Activated CD4-positive, alpha-beta T cell treated with anti-CD3 and anti-CD28 coated beads, Interleukin-2, amount 50 U/mL, for 16 hours (primary cell): ENCODE measurements around the gene GPR78.
A peak's percentile ranks its signal among the peaks of the same experiment; 100 is the strongest.

ENCODE experiments used
- DNase-seq: peaks from one replicate; pipeline ENCODE4 v3.0.0-alpha.2; 2020

GPR78 gene

GRCh38 chr4:8547108-8547911 is 32.9 kb upstream of the GPR78 start:
- DNase-seq, result peak; percentile 16

GRCh38 chr4:8547912-8548730 is 32.1 kb upstream of the GPR78 start:
- no peak for DNase-seq

- DNase-seq, result no peak
Observed at GRCh38 chr4:8548731-8549351, 31.4 kb upstream of the GPR78 start.

- DNase-seq, result no peak
Observed at GRCh38 chr4:8549352-8549931, 30.8 kb upstream of the GPR78 start.

- no peak for DNase-seq
Observed at GRCh38 chr4:8550691-8551090, 29.5 kb upstream of the GPR78 start.

GRCh38 chr4:8552024-8552423 is 28.2 kb upstream of the GPR78 start:
- DNase-seq, result no peak

GRCh38 chr4:8552581-8553205 is 27.5 kb upstream of the GPR78 start:
- DNase-seq, result no peak

GRCh38 chr4:8553216-8553615 is 27.0 kb upstream of the GPR78 start:
- DNase-seq, result no peak

- no peak for DNase-seq
Observed at GRCh38 chr4:8553991-8554405, 26.2 kb upstream of the GPR78 start.

- DNase-seq, result no peak
Observed at GRCh38 chr4:8554555-8555100, 25.6 kb upstream of the GPR78 start.

GRCh38 chr4:8555716-8556115 is 24.5 kb upstream of the GPR78 start:
- no peak for DNase-seq

- no peak for DNase-seq
Observed at GRCh38 chr4:8556341-8557150, 23.6 kb upstream of the GPR78 start.

GRCh38 chr4:8557151-8558076 is 22.8 kb upstream of the GPR78 start:
- DNase-seq, result no peak

GRCh38 chr4:8558080-8558960 is 21.9 kb upstream of the GPR78 start:
- DNase-seq, result no peak

- no peak for DNase-seq
Observed at GRCh38 chr4:8559011-8559410, 21.2 kb upstream of the GPR78 start.

GRCh38 chr4:8559524-8560264 is 20.5 kb upstream of the GPR78 start:
- no peak for DNase-seq

- no peak for DNase-seq
Observed at GRCh38 chr4:8560265-8561047, 19.7 kb upstream of the GPR78 start.

- no peak for DNase-seq
Observed at GRCh38 chr4:8564595-8564994, 15.6 kb upstream of the GPR78 start.
